ENCODE results near the gene HES7.
A peak's percentile ranks its signal among the peaks of the same experiment; 100 is the strongest.

The HES7 gene

GRCh38 chr17:8100111-8100510 lies 23.8 kb downstream of the HES7 start:
- H3K4me3 ChIP-seq (replicated peaks in 1 of 2; ENCODE audit: low read depth in 2 of 2, low read length in 2 of 2): no peak overlapping the region
- no peak for DNase-seq (ENCODE audit: low read depth in 2 of 2)
- TF ChIP-seq CTCF (IDR thresholded peaks at IDR 0.05; ENCODE audit: low read depth, low read length): no peak

GRCh38 chr17:8096541-8096940 lies 27.4 kb downstream of the HES7 start:
- no peak overlapping the region for H3K4me3 ChIP-seq (replicated peaks in 1 of 2; ENCODE audit: low read depth in 2 of 2, low read length in 2 of 2)
- TF ChIP-seq CTCF (IDR thresholded peaks at IDR 0.05; ENCODE audit: low read depth, low read length): no peak
- no peak for DNase-seq (ENCODE audit: low read depth in 2 of 2)

- TF ChIP-seq CTCF (IDR thresholded peaks at IDR 0.05; ENCODE audit: low read depth, low read length): no peak
- no peak for DNase-seq (ENCODE audit: low read depth in 2 of 2)
Observed at GRCh38 chr17:8095361-8095760, 28.5 kb downstream of the HES7 start.

GRCh38 chr17:8091033-8091687 lies 32.7 kb downstream of the HES7 start:
- DNase-seq (ENCODE audit: low read depth in 2 of 2): peak in 1 of 2 donors; percentile 19
- no peak overlapping the region for H3K4me3 ChIP-seq (replicated peaks in 1 of 2; ENCODE audit: low read depth in 2 of 2, low read length in 2 of 2)
- TF ChIP-seq CTCF (IDR thresholded peaks at IDR 0.05; ENCODE audit: low read depth, low read length): no peak

More at GRCh38 chr17:8095361-8095760, 28.5 kb downstream of the HES7 start:
- no peak overlapping the region for H3K4me3 ChIP-seq (replicated peaks in 1 of 2; ENCODE audit: low read depth in 2 of 2, low read length in 2 of 2)

GRCh38 chr17:8089728-8090127 lies 34.2 kb downstream of the HES7 start:
- no peak for TF ChIP-seq CTCF (IDR thresholded peaks at IDR 0.05; ENCODE audit: low read depth, low read length)
- no peak for DNase-seq (ENCODE audit: low read depth in 2 of 2)
- H3K4me3 ChIP-seq (replicated peaks in 1 of 2; ENCODE audit: low read depth in 2 of 2, low read length in 2 of 2): no peak overlapping the region

- DNase-seq (ENCODE audit: low read depth in 2 of 2): no peak
Observed at GRCh38 chr17:8087952-8088230, 36.0 kb downstream of the HES7 start.

More at GRCh38 chr17:8087952-8088230, 36.0 kb downstream of the HES7 start:
- no peak for TF ChIP-seq CTCF (IDR thresholded peaks at IDR 0.05; ENCODE audit: low read depth, low read length)
- no peak overlapping the region for H3K4me3 ChIP-seq (replicated peaks in 1 of 2; ENCODE audit: low read depth in 2 of 2, low read length in 2 of 2)
